ENCODE measurements around the gene NOVA2. TPM values are rescaled to one million over a fixed set of nuclear protein-coding genes. Genes with fewer than 3 reads are reported as not detected.

Gene NOVA2
- total RNA-seq, 2 experiments from 2014 or later = not detected

GRCh38 chr19:45999653-46000121 lies 26.0 kb upstream of the NOVA2 start:
- ChIA-PET POLR2A (no interaction called here), CTCF (no interaction called here)
- intact Hi-C loops (cut with DNase I, micrococcal nuclease) = loop anchor here (5.0 to 10.0 kb wide), 5 partner anchors 97 to 915 kb away; partner anchors contain the start of genes DMWD (in 1 of the 2), IRF2BP1 (in 1 of the 2) and MYPOP (in 1 of the 2)
- peaks cover 31% of the 10 kb centered on the region for H3K4me1 Mint-ChIP-seq (ENCODE audit: low read depth)
- peak overlapping the region; percentile 32 for H3K4me3 Mint-ChIP-seq
- peak in 4 of 14 experiments; percentile 14 to 60 (median 34) for DNase-seq
- no peak for TF ChIP-seq CTCF (IDR thresholded peaks at IDR 0.05)
- H3K36me3 Mint-ChIP-seq (ENCODE audit: low read depth) = peaks cover 17% of the 10 kb centered on the region
- H3K27me3 ChIP-seq (ENCODE audit: control insufficient read depth in 1 of 2, insufficient read depth in 2 of 2, low read length in 2 of 2) = peaks cover 0 to 2% of the 10 kb centered on the region in 2 experiments
- H3K27me3 Mint-ChIP-seq = no peaks in the 10 kb centered on the region
- no peak overlapping the region for H3K27ac Mint-ChIP-seq
- no peak overlapping the region for H3K27ac ChIP-seq (ENCODE audit: low read depth in 1 of 2, low read length in 2 of 2)
- H3K9me3 ChIP-seq (ENCODE audit: control insufficient read depth in 1 of 2, insufficient read depth in 1 of 2, low read length in 2 of 2) = no peaks in the 10 kb centered on the region
- H3K4me3 ChIP-seq (ENCODE audit: low read length) = no peak overlapping the region
- no peaks in the 10 kb centered on the region for H3K9me3 Mint-ChIP-seq
- H3K36me3 ChIP-seq (ENCODE audit: insufficient read depth, low read length) = peaks cover 4% of the 10 kb centered on the region
- no peak for ATAC-seq (ENCODE audit: poor library complexity)
- peaks cover 36% of the 10 kb centered on the region for H3K4me1 ChIP-seq (ENCODE audit: insufficient read depth, low read length)

DNA sequence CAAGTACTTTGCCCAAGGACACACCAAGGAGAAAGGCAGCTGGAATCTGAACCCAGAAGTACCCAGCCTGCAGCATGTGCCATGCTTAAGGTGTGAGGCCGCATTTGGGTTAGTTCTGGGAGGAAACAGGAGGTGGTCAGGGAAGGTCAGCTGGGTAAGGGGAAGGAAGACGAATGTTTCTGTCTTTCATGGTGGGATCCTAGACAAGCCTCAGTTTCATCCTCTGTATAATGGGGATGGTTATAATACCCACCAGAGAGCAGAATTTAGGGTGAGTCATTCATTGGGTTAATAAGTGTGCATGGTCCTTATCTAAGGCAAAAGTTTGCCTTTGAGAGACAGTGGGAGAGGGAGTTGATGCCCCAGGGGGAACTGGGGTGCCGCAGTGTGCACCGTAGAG lies 25.2 kb upstream of the NOVA2 start:
- peaks cover 38% of the 10 kb centered on the region for H3K4me1 ChIP-seq (ENCODE audit: insufficient read depth, low read length)
- no peak overlapping the region for H3K4me3 Mint-ChIP-seq
- H3K27ac ChIP-seq (ENCODE audit: low read depth in 1 of 2, low read length in 2 of 2) = no peak overlapping the region
- POLR2A ChIA-PET = no interaction called here
- H3K27me3 Mint-ChIP-seq = no peaks in the 10 kb centered on the region
- CTCF ChIA-PET = no interaction called here
- no peak for DNase-seq
- no peak overlapping the region for H3K27ac Mint-ChIP-seq
- H3K9me3 Mint-ChIP-seq = no peaks in the 10 kb centered on the region
- intact Hi-C loops (cut with DNase I, micrococcal nuclease) = loop anchor here (5.0 to 10.0 kb wide), 5 partner anchors 97 to 914 kb away; partner anchors contain the start of genes DMWD (in 1 of the 2), IRF2BP1 (in 1 of the 2) and MYPOP (in 1 of the 2)
- TF ChIP-seq CTCF (IDR thresholded peaks at IDR 0.05) = no peak
- H3K36me3 Mint-ChIP-seq (ENCODE audit: low read depth) = peaks cover 17% of the 10 kb centered on the region
- H3K27me3 ChIP-seq (ENCODE audit: control insufficient read depth in 1 of 2, insufficient read depth in 2 of 2, low read length in 2 of 2) = peaks cover 0 to 2% of the 10 kb centered on the region in 2 experiments
- ATAC-seq (ENCODE audit: poor library complexity) = no peak
- H3K4me3 ChIP-seq (ENCODE audit: low read length) = no peak overlapping the region
- peaks cover 4% of the 10 kb centered on the region for H3K36me3 ChIP-seq (ENCODE audit: insufficient read depth, low read length)
- peaks cover 31% of the 10 kb centered on the region for H3K4me1 Mint-ChIP-seq (ENCODE audit: low read depth)
- no peaks in the 10 kb centered on the region for H3K9me3 ChIP-seq (ENCODE audit: control insufficient read depth in 1 of 2, insufficient read depth in 1 of 2, low read length in 2 of 2)

GRCh38 chr19:45996933-45997332 lies 23.3 kb upstream of the NOVA2 start:
- peaks cover 38% of the 10 kb centered on the region for H3K4me1 ChIP-seq (ENCODE audit: insufficient read depth, low read length)
- no peak overlapping the region for H3K4me3 ChIP-seq (ENCODE audit: low read length)
- H3K9me3 Mint-ChIP-seq = no peaks in the 10 kb centered on the region
- peaks cover 13% of the 10 kb centered on the region for H3K36me3 Mint-ChIP-seq (ENCODE audit: low read depth)
- H3K4me1 Mint-ChIP-seq (ENCODE audit: low read depth) = peaks cover 31% of the 10 kb centered on the region
- H3K4me3 Mint-ChIP-seq = no peak overlapping the region
- no peak overlapping the region for H3K27ac Mint-ChIP-seq
- H3K27ac ChIP-seq (ENCODE audit: low read depth in 1 of 2, low read length in 2 of 2) = no peak overlapping the region
- DNase-seq (no peak), ATAC-seq (ENCODE audit: poor library complexity) (no peak)
- ChIA-PET POLR2A (no interaction called here), CTCF (no interaction called here)
- H3K27me3 ChIP-seq (ENCODE audit: control insufficient read depth in 1 of 2, insufficient read depth in 2 of 2, low read length in 2 of 2) = peaks cover 0 to 2% of the 10 kb centered on the region in 2 experiments
- intact Hi-C loops (cut with DNase I, micrococcal nuclease) = loop anchor here (2.0 to 10.0 kb wide), 7 partner anchors 20 to 912 kb away; partner anchors contain the start of genes DMWD (in 1 of the 2), IRF2BP1 (in 1 of the 2) and MYPOP (in 1 of the 2)
- peaks cover 4% of the 10 kb centered on the region for H3K36me3 ChIP-seq (ENCODE audit: insufficient read depth, low read length)
- H3K27me3 Mint-ChIP-seq = no peaks in the 10 kb centered on the region
- no peak for TF ChIP-seq CTCF (IDR thresholded peaks at IDR 0.05)
- H3K9me3 ChIP-seq (ENCODE audit: control insufficient read depth in 1 of 2, insufficient read depth in 1 of 2, low read length in 2 of 2) = no peaks in the 10 kb centered on the region

All from CD4-positive, alpha-beta T cell (primary cell).